Nephron (organoid): ENCODE results near the gene TRAK2.
"Not testable (repeated sequence)": the region's sequence is repeated elsewhere in the genome, so short reads cannot be mapped to it uniquely, and the experiment has no call there.

ENCODE experiments used
- H3K27ac Mint-ChIP-seq, 3 experiments: 2 replicates each; pipeline ENCODE4 v1.8.0; 2020; ENCODE audit warnings: mixed read lengths in 3 of 3, mild to moderate bottlenecking in 2 of 3, moderate library complexity in 1 of 3
- H3K27me3 Mint-ChIP-seq: 2 replicates; pipeline ENCODE4 v1.8.0; 2021; ENCODE audit warnings: low read depth, mild to moderate bottlenecking, moderate library complexity, mixed read lengths
- H3K36me3 Mint-ChIP-seq: 2 replicates; pipeline ENCODE4 v1.8.0; 2020; ENCODE audit warnings: low read depth, mixed read lengths
- H3K4me1 Mint-ChIP-seq: 2 replicates; pipeline ENCODE4 v1.8.0; 2020; ENCODE audit warnings: mixed read lengths
- H3K4me3 Mint-ChIP-seq, 3 experiments: 2 replicates each; pipeline ENCODE4 v1.8.0; 2020; ENCODE audit warnings: mild to moderate bottlenecking in 3 of 3, mixed read lengths in 3 of 3, moderate library complexity in 2 of 3
- H3K9me3 Mint-ChIP-seq: 2 replicates; pipeline ENCODE4 v1.8.0; 2020; ENCODE audit warnings: mixed read lengths
- TF ChIP-seq, protein P1 (sequence below), 3 experiments: fragments of 200-600 bp; sonication (generic); IDR thresholded peaks; one replicate each; pipeline ENCODE4 v1.5.0; 2021; ENCODE audit warnings: antibody characterized with exemption in 3 of 3; ENCODE audit not compliant: unreplicated experiment in 3 of 3

Gene TRAK2

DNA sequence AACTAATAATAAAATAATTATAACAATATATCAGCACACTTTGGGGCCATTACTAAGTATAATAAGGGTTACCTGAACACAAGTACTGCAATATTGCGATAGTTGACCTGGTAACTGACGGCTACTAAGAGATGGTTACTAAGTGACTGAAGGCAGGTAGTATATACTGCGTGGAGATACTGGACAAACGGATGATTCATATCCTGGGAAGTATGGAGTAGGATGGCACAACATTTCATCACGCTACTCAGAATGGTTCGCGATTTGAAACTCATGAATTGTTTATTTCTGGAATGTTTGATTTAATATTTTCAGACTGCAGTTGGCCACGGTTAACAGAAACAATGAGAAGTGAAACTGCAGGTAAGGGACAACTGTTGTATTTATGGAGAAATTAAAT lies 54.7 kb downstream of the TRAK2 start:
- TF ChIP-seq, protein P1, sequence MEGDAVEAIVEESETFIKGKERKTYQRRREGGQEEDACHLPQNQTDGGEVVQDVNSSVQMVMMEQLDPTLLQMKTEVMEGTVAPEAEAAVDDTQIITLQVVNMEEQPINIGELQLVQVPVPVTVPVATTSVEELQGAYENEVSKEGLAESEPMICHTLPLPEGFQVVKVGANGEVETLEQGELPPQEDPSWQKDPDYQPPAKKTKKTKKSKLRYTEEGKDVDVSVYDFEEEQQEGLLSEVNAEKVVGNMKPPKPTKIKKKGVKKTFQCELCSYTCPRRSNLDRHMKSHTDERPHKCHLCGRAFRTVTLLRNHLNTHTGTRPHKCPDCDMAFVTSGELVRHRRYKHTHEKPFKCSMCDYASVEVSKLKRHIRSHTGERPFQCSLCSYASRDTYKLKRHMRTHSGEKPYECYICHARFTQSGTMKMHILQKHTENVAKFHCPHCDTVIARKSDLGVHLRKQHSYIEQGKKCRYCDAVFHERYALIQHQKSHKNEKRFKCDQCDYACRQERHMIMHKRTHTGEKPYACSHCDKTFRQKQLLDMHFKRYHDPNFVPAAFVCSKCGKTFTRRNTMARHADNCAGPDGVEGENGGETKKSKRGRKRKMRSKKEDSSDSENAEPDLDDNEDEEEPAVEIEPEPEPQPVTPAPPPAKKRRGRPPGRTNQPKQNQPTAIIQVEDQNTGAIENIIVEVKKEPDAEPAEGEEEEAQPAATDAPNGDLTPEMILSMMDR (IDR thresholded peaks at IDR 0.05; ENCODE audit: unreplicated experiment in 3 of 3): no peak
- Mint-ChIP-seq H3K27ac (no peak overlapping the region), H3K36me3 (peaks cover 55% of the 10 kb centered on the region), H3K4me1 (peaks cover 1% of the 10 kb centered on the region), H3K9me3 (no peaks in the 10 kb centered on the region), H3K27me3 (no peaks in the 10 kb centered on the region), H3K4me3 (no peak overlapping the region)

DNA sequence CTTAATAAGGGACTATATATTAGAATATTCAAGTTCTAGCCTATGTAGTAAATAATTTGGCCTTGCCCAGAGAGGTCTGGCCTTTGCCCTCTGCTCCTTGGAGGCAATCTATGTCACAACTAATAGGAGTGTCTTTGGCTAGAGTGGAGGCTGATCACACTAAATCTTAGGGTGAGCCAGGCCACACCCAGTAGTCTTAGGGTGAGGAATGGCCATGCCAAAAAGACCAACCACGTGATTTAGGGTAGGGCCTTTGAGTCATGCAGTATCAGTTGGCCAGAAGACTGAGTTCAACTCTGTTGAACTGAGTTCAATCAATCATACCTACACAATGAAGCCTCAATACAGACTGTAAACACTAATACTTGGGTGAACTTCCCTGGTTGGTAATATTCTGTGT lies 68.1 kb downstream of the TRAK2 start:
- no peak overlapping the region for H3K4me3 Mint-ChIP-seq
- TF ChIP-seq, protein P1 (IDR thresholded peaks at IDR 0.05; ENCODE audit: unreplicated experiment in 3 of 3): no peak
- no peak overlapping the region for H3K27ac Mint-ChIP-seq
- H3K36me3 Mint-ChIP-seq: peaks cover 69% of the 10 kb centered on the region
- no peaks in the 10 kb centered on the region for H3K4me1 Mint-ChIP-seq
- peaks cover 4% of the 10 kb centered on the region for H3K9me3 Mint-ChIP-seq
- no peaks in the 10 kb centered on the region for H3K27me3 Mint-ChIP-seq

DNA sequence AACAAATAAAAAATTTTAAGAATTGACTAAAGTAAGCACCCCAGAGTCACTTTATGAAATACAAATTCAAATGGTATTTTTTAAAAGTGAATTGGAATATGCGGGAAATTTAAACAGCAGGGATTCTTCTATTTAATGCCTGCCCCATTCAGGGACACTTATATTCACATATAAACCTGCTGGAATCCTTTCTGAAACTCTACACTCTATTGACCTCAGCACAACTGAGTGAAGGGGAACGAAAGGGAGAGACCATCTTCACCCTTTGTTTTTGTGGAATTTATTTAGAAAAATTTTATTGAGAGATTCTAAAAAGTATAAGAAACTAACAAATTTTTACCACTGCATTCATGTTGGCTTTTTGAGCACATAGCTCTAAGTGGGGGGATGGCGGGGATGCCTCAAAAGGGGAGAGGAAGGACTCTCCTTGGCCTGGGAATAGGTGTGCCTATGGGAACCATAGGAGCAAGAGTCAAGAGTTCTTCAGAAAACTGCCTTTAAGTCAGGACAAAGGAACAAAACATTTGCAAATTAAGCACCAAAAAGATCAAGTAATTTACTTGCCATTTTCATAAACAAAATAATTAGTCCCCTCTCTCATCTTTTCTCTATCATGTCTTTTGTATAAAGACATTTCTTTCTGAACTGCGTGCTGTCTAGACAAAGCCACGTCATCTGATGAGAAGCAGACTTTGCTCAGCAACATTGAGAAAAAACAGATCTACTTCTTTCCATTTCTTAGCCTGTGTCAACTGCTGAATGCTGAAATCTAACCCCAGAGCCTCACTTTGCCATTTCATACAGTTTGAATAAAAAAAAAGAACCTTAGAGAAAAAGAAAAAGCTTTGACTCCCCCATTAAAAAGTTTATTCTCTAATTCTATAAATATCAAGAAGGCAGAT lies 72.5 kb downstream of the TRAK2 start:
- no peak overlapping the region for H3K4me3 Mint-ChIP-seq
- no peak overlapping the region for H3K27ac Mint-ChIP-seq
- H3K36me3 Mint-ChIP-seq: peaks cover 70% of the 10 kb centered on the region

DNA sequence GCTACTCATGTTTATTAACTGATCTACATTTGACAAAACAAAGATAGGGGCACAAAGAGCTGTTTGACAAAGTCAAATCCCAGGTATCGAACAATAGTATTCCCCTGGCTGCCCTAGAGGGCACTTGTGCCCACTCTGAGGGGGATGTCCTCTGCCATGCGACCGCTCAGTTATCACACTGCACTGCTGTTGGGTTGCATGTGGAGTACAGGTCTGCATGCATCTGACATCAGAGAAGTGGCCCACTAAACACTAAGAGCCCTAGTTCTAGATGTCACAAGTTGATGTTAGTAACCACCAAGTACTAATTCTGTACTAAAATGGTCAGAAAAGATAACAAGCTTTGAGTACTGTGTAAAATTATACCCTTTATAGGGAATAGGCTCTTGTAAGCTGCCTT lies 74.0 kb downstream of the TRAK2 start:
- Mint-ChIP-seq H3K4me3 (no peak overlapping the region), H3K4me1 (no peaks in the 10 kb centered on the region), H3K36me3 (peaks cover 72% of the 10 kb centered on the region), H3K27ac (no peak overlapping the region), H3K9me3 (peaks cover 23% of the 10 kb centered on the region), H3K27me3 (no peaks in the 10 kb centered on the region)
- TF ChIP-seq, protein P1 (IDR thresholded peaks at IDR 0.05; ENCODE audit: unreplicated experiment in 3 of 3): no peak

More for the DNA sequence above, 72.5 kb downstream of the TRAK2 start:
- Mint-ChIP-seq H3K4me1 (no peaks in the 10 kb centered on the region), H3K27me3 (no peaks in the 10 kb centered on the region), H3K9me3 (peaks cover 12% of the 10 kb centered on the region)
- TF ChIP-seq, protein P1 (IDR thresholded peaks at IDR 0.05; ENCODE audit: unreplicated experiment in 3 of 3): no peak

DNA sequence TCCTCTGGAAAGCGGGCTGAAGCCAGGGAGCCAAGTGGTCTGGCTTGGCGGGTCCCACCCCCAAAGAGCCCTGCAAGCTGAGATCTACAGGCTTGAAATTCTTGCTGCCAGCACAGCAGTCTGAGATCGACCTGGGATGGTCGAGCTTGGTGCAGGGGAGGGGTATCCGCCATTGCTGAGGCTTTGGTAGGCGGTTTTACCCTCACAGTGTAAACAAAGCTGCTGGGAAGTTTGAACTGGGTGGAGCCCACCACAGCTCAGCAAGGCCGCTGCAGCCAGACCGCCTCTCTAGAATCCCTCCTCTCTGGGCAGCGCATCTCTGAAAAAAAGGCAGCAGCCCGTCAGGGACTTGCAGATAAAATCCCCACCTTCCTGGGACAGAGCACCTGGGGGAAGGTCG lies 81.5 kb downstream of the TRAK2 start:
- Mint-ChIP-seq H3K27me3 (no peaks in the 10 kb centered on the region), H3K27ac (no peak overlapping the region)
- TF ChIP-seq, protein P1 (IDR thresholded peaks at IDR 0.05; ENCODE audit: unreplicated experiment in 3 of 3): no peak

DNA sequence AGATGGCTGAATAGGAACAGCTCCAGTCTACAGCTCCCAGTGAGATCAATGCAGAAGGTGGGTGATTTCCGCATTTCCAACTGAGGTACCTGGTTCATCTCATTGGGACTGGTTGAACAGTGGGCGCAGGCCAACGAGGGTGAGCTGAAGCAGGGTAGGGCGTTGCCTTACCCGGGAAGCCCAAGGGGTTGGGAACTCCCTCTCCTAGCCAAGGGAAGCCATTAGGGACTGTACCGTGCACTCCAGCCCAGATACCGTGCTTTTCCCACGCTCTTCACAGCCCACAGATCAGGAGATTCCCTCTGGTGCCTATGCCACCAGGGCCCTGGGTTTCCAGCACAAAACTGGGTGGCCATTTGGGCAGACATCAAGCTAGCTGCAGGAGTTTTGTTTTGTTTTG lies 81.9 kb downstream of the TRAK2 start:
- peaks cover 59% of the 10 kb centered on the region for H3K9me3 Mint-ChIP-seq
- H3K27ac Mint-ChIP-seq, H3K4me3 Mint-ChIP-seq, H3K27me3 Mint-ChIP-seq, H3K4me1 Mint-ChIP-seq: not testable (repeated sequence)
- H3K36me3 Mint-ChIP-seq: peaks cover 89% of the 10 kb centered on the region

More for the DNA sequence above, 81.5 kb downstream of the TRAK2 start:
- Mint-ChIP-seq H3K36me3 (peaks cover 91% of the 10 kb centered on the region), H3K9me3 (peaks cover 62% of the 10 kb centered on the region), H3K4me3 (no peak overlapping the region), H3K4me1 (no peaks in the 10 kb centered on the region)
